Prostate gland (tissue), 2 donors: ENCODE measurements around the gene TADA2A. TPM values are rescaled to one million over a fixed set of nuclear protein-coding genes. Genes with fewer than 3 reads are reported as not detected.
"Not testable (repeated sequence)": the region's sequence is repeated elsewhere in the genome, so short reads cannot be mapped to it uniquely, and the experiment has no call there.

Experiments
- DNase-seq: peaks from one replicate; pipeline ENCODE4 v3.0.0-alpha.2; 2019; ENCODE audit warnings: low spot score
- H3K27ac ChIP-seq, 2 donors: fragments of 200-600 bp; sonication (generic); 2 replicates each; pipeline ENCODE4 v1.5.1; 2017 to 2019
- H3K27me3 ChIP-seq: fragments of 200-600 bp; sonication (generic); replicated peaks from 2 replicates; pipeline ENCODE4 v1.5.1; 2019; ENCODE audit not compliant: insufficient read depth
- H3K36me3 ChIP-seq, 2 donors: fragments of 200-600 bp; sonication (generic); 1 replicate in 1 of 2; 2 replicates in 1 of 2; pipeline versions ENCODE4 v1.5.1 to v1.8.1; 2017 to 2019
- H3K4me1 ChIP-seq: fragments of 200-600 bp; sonication (generic); replicated peaks from 2 replicates; pipeline ENCODE4 v1.5.1; 2019
- H3K4me3 ChIP-seq, 2 donors: fragments of 200-600 bp; sonication (generic); 2 replicates each; pipeline ENCODE4 v1.5.1; 2017 to 2019
- H3K9me3 ChIP-seq: fragments of 200-600 bp; sonication (generic); 2 replicates; pipeline ENCODE4 v1.5.1; 2017
- POLR2A ChIP-seq: fragments of 450-650 bp; IDR thresholded peaks from one replicate; pipeline ENCODE4 v1.6.1; 2016; ENCODE audit warnings: antibody characterized with exemption, mild to moderate bottlenecking
- POLR2AphosphoS5 ChIP-seq: sonication (generic); formaldehyde crosslinking; IDR thresholded peaks from one replicate; pipeline ENCODE4 v1.6.1; 2017; ENCODE audit warnings: antibody characterized with exemption
- WGBS: methylation state at CpG from one replicate; pipeline ENCODE4 v1.1.5; 2018; 5-methylcytosine and 5-hydroxymethylcytosine counted together
- intact Hi-C: fragments of 100-400 bp; cut with DNase I; formaldehyde crosslinking; loops from one replicate; pipeline ENCODE4 v1.14.2; 2022
- total RNA-seq, 2 donors: library from RNA; depleted of rRNA; stranded (reverse); fragments of >200 nt; gene quantifications; one replicate each; pipeline ENCODE4 v1.1.0, GENCODE V29; 2016
- TF ChIP-seq, protein P1 (sequence below), 4 experiments: fragments of 200-600 bp in 2 of 4; fragments of 450-650 bp in 2 of 4; sonication (generic) in 2 of 4; IDR thresholded peaks; 1 replicate in 3 of 4; 2 replicates in 1 of 4; pipeline ENCODE4 v1.5.1; 2016 to 2019; ENCODE audit warnings: antibody characterized with exemption in 4 of 4, mild to moderate bottlenecking in 2 of 4, moderate library complexity in 2 of 4

Gene TADA2A
- total RNA-seq, 2 donors from 2014 or later = 13.0 to 29.7 TPM

- WGBS = 85% methylated on average over 3 of the region's 3 CpGs
- TF ChIP-seq POLR2A (no peak), POLR2AphosphoS5 (no peak)
- TF ChIP-seq, protein P1, sequence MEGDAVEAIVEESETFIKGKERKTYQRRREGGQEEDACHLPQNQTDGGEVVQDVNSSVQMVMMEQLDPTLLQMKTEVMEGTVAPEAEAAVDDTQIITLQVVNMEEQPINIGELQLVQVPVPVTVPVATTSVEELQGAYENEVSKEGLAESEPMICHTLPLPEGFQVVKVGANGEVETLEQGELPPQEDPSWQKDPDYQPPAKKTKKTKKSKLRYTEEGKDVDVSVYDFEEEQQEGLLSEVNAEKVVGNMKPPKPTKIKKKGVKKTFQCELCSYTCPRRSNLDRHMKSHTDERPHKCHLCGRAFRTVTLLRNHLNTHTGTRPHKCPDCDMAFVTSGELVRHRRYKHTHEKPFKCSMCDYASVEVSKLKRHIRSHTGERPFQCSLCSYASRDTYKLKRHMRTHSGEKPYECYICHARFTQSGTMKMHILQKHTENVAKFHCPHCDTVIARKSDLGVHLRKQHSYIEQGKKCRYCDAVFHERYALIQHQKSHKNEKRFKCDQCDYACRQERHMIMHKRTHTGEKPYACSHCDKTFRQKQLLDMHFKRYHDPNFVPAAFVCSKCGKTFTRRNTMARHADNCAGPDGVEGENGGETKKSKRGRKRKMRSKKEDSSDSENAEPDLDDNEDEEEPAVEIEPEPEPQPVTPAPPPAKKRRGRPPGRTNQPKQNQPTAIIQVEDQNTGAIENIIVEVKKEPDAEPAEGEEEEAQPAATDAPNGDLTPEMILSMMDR (IDR thresholded peaks at IDR 0.05) = no peak
- Histone ChIP-seq H3K4me1 (peaks cover 8% of the 10 kb centered on the region), H3K27me3 (no peaks in the 10 kb centered on the region), H3K9me3 (no peaks in the 10 kb centered on the region), H3K36me3 (no peaks in the 10 kb centered on the region), H3K27ac (no peak overlapping the region), H3K4me3 (no peak overlapping the region)
- intact Hi-C loops = no loop called here
- DNase-seq = no peak
Observed at GRCh38 chr17:37505333-37505732, 98.6 kb downstream of the TADA2A start.

- TF ChIP-seq, protein P1 (IDR thresholded peaks at IDR 0.05) = peak in 2 of 4 experiments; percentile 13 to 46
- TF ChIP-seq POLR2A (no peak), POLR2AphosphoS5 (no peak)
- Histone ChIP-seq H3K4me3 (no peak overlapping the region), H3K27ac (no peak overlapping the region), H3K4me1 (peaks cover 2% of the 10 kb centered on the region), H3K36me3 (no peaks in the 10 kb centered on the region), H3K9me3 (no peaks in the 10 kb centered on the region), H3K27me3 (no peaks in the 10 kb centered on the region)
- WGBS = 48% methylated on average over 10 of the region's 10 CpGs
- DNase-seq = no peak
- intact Hi-C loops = no loop called here
Observed at GRCh38 chr17:37506678-37507077, 100.0 kb downstream of the TADA2A start.

DNA sequence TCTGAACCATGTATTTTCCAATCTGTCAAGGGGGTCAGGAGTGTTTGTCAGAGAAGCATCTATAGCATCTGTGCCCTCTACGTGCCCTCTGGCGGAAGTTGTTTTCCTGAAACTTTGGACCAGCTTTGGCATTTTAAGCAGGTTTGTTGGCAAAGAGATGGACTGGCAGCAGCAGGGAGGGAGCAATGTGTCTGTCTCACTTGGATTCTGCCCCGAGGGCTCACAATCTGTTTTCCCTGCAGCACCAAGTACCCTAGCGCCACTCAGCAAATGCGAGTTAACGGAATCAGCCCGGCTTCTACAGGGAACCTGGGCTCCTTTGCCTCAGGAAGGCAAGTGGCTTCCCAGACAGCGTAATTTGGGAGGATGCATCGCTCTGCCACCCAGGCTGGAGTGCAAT is 100.4 kb downstream of the TADA2A start:
- Histone ChIP-seq H3K36me3 (no peaks in the 10 kb centered on the region), H3K27me3 (no peaks in the 10 kb centered on the region), H3K4me1 (no peaks in the 10 kb centered on the region), H3K4me3 (no peak overlapping the region), H3K27ac (no peak overlapping the region), H3K9me3 (no peaks in the 10 kb centered on the region)
- DNase-seq = no peak
- WGBS = 80% methylated on average over 9 of the region's 9 CpGs
- intact Hi-C loops = no loop called here
- no peak for TF ChIP-seq POLR2A
- no peak for TF ChIP-seq POLR2AphosphoS5

DNA sequence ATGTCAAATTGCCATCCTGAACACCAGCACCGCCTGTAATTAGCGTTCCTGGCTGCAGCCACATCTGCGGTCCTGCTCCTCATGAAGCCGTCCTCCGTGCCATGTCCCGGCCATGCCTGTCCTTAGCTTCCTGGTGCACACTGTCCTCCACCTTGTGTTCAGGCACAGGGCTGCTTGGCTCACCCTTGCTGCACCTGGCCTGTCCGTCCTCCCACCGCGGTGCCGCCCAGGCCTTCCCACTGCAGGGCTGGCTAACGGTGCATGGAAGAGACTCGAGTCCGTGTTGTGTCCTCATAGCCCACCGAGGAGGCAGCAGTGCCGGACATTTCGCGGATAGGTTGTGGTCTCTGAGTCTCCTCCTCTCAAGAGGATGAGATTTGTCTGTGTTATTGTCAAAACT is 103.4 kb downstream of the TADA2A start:
- Histone ChIP-seq H3K4me1 (no peaks in the 10 kb centered on the region), H3K4me3 (no peak overlapping the region), H3K9me3 (no peaks in the 10 kb centered on the region), H3K36me3 (no peaks in the 10 kb centered on the region), H3K27me3 (no peaks in the 10 kb centered on the region), H3K27ac (no peak overlapping the region)
- intact Hi-C loops = no loop called here
- 92% methylated on average over 17 of the region's 17 CpGs for WGBS
- TF ChIP-seq POLR2AphosphoS5 = no peak
- no peak for TF ChIP-seq POLR2A
- TF ChIP-seq, protein P1 (IDR thresholded peaks at IDR 0.05) = no peak
- DNase-seq = no peak

DNA sequence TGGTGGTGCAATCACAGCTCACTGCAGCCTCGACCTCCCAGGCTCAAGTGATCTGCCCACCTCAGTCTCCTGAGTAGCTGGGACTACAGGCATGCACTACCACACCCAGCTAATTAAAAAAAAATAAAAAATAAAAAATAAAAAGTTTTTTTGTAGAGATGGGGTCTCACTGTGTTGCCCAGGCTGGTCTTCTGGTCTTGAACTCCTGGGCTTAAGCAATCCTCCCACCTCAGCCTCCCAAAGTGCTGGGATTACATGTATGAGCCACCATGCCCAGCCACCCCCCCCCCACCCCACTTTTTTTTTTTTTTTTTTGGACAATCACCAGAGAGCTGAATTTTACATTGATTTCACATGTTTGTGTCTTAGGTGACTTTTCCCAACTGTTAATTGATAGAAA is 105.0 kb downstream of the TADA2A start:
- intact Hi-C loops, DNase-seq, H3K36me3 ChIP-seq, H3K4me1 ChIP-seq, H3K9me3 ChIP-seq, H3K27ac ChIP-seq, H3K27me3 ChIP-seq, H3K4me3 ChIP-seq: not testable (repeated sequence)
- 82% methylated on average over 1 of the region's 1 CpG for WGBS

DNA sequence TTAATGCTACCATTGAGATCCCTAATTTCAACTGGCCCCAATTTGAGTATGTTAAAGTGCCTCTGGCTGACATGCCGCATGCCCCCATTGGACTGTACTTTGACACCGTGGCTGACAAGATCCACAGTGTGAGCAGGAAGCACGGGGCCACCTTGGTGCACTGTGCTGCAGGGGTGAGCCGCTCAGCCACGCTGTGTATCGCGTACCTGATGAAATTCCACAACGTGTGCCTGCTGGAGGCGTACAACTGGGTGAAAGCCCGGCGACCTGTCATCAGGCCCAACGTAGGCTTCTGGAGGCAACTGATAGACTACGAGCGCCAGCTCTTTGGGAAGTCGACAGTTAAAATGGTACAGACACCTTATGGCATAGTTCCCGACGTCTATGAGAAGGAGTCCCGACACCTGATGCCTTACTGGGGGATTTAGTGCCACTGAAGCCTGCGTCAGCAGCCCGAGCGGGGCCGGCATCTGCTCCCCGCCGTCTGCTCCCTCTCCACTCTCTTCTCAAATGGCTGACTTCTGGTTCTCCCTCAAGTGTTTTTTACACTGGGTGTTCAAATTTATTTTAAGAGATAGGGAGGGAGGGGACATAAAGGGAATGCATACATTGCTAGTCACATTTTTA is 105.9 kb downstream of the TADA2A start:
- 75% methylated on average over 24 of the region's 24 CpGs for WGBS
- Histone ChIP-seq H3K27ac (no peak overlapping the region), H3K36me3 (no peaks in the 10 kb centered on the region), H3K9me3 (no peaks in the 10 kb centered on the region), H3K4me1 (no peaks in the 10 kb centered on the region), H3K4me3 (no peak overlapping the region), H3K27me3 (no peaks in the 10 kb centered on the region)
- TF ChIP-seq, protein P1 (IDR thresholded peaks at IDR 0.05) = no peak
- no peak for TF ChIP-seq POLR2A
- TF ChIP-seq POLR2AphosphoS5 = no peak
- intact Hi-C loops = no loop called here
- DNase-seq = no peak
